Smooth muscle cell (in vitro differentiated cells): ENCODE results near the gene ACSL1. TPM values are rescaled to one million over a fixed set of nuclear protein-coding genes. Genes with fewer than 3 reads are reported as not detected.
"Not testable (repeated sequence)": the region's sequence is repeated elsewhere in the genome, so short reads cannot be mapped to it uniquely, and the experiment has no call there.

ENCODE experiments used
- DNase-seq: peaks from one replicate; lab custom pipeline; 2025; ENCODE audit not compliant: unreplicated experiment; lab: John Stamatoyannopoulos, UW
- H2AFZ ChIP-seq: fragments of 200-600 bp; sonication (generic); 2 replicates; pipeline ENCODE4 v1.6.0; 2016; ENCODE audit warnings: antibody characterized with exemption, low read depth, mild to moderate bottlenecking
- H3F3A ChIP-seq: fragments of 200-600 bp; sonication (generic); 2 replicates; pipeline ENCODE4 v1.6.0; 2017; ENCODE audit warnings: antibody characterized with exemption, low read depth
- H3K27ac ChIP-seq: fragments of 200-600 bp; sonication (generic); 2 replicates; pipeline ENCODE4 v1.5.1; 2016; ENCODE audit warnings: low read depth, mild to moderate bottlenecking
- H3K27me3 ChIP-seq: fragments of 200-600 bp; sonication (generic); 2 replicates; pipeline ENCODE4 v1.6.1; 2016; ENCODE audit warnings: low read depth, mild to moderate bottlenecking
- H3K36me3 ChIP-seq: fragments of 200-600 bp; sonication (generic); 2 replicates; pipeline ENCODE4 v1.5.1; 2016; ENCODE audit warnings: low read depth
- H3K4me1 ChIP-seq: fragments of 200-600 bp; sonication (generic); 2 replicates; pipeline ENCODE4 v1.5.1; 2016; ENCODE audit warnings: low read depth
- H3K4me2 ChIP-seq: fragments of 200-600 bp; sonication (generic); 2 replicates; pipeline ENCODE4 v1.6.0; 2016; ENCODE audit warnings: mild to moderate bottlenecking
- H3K4me3 ChIP-seq: fragments of 200-600 bp; sonication (generic); 2 replicates; pipeline ENCODE4 v1.5.1; 2016; ENCODE audit warnings: mild to moderate bottlenecking
- H3K79me2 ChIP-seq: fragments of 200-600 bp; sonication (generic); 2 replicates; pipeline ENCODE4 v1.6.0; 2016; ENCODE audit warnings: low read depth, mild to moderate bottlenecking
- H3K9ac ChIP-seq: fragments of 200-600 bp; sonication (generic); 2 replicates; pipeline ENCODE4 v1.6.0; 2016; ENCODE audit warnings: low read depth
- H3K9me3 ChIP-seq: fragments of 200-600 bp; sonication (generic); replicated peaks from 2 replicates; pipeline ENCODE4 v1.5.1; 2016; ENCODE audit warnings: low read depth
- H4K20me1 ChIP-seq: fragments of 200-600 bp; sonication (generic); 2 replicates; pipeline ENCODE4 v1.6.0; 2016; ENCODE audit warnings: low read depth
- CTCF ChIP-seq: fragments of 200-600 bp; sonication (generic); IDR thresholded peaks from 2 replicates; pipeline ENCODE4 v1.5.1; 2017; ENCODE audit warnings: borderline replicate concordance, mild to moderate bottlenecking, antibody characterized with exemption; ENCODE audit not compliant: insufficient read depth, poor library complexity, severe bottlenecking
- WGBS: methylation state at CpG from one replicate; pipeline ENCODE4 v1.1.7; 2016; ENCODE audit warnings: low lambda C conversion rate; 5-methylcytosine and 5-hydroxymethylcytosine counted together
- polyA plus RNA-seq: library from polyadenylated mRNA; unstranded; fragments of >200 nt; fragmentation: Nextera tagmentation; extraction: Ambion mirVana; gene quantifications from 2 replicates; pipeline ENCODE4 v1.2.1, GENCODE V29; 2016
- total RNA-seq: library from RNA; depleted of rRNA; stranded (reverse); fragments of >200 nt; gene quantifications from 2 replicates; pipeline ENCODE4 v1.2.3, GENCODE V29; 2014

Gene ACSL1
- total and polyA plus RNA-seq, 2 experiments from 2014 or later: 13.8 to 24.5 TPM

DNA sequence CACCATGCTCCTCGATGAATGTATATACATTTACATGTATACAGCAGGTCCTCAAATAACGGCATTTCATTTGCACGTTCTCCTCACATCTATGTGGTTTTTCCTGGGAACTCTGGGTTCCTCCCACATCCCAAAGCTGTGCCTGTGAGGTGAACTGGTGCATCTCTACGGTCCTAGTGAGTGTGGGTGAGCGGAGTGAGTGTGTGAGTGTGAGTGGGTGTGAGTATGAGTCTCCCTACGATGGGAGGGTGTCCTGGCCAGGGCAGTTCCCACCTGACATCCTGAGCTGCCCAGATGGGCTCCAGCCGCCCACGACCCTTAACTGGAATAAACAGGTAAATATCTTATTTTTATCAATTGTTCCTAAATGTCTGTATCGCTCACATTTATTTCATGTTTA is 40.0 kb downstream of the ACSL1 start:
- Histone ChIP-seq H3K4me1 (no peaks in the 10 kb centered on the region), H3K4me3 (no peak overlapping the region), H3K9me3 (no peaks in the 10 kb centered on the region), H3F3A (no peaks in the 10 kb centered on the region), H3K27me3 (no peaks in the 10 kb centered on the region), H3K27ac (no peak overlapping the region), H2AFZ (no peak overlapping the region), H3K4me2 (no peak overlapping the region), H3K9ac (no peak overlapping the region), H4K20me1 (no peaks in the 10 kb centered on the region), H3K79me2 (no peaks in the 10 kb centered on the region), H3K36me3 (no peaks in the 10 kb centered on the region)
- TF ChIP-seq CTCF: no peak
- 92% methylated on average over 9 of the region's 9 CpGs for WGBS
- no peak for DNase-seq

- Histone ChIP-seq H3K4me2 (no peak overlapping the region), H3K4me1 (no peaks in the 10 kb centered on the region), H2AFZ (no peak overlapping the region), H4K20me1 (no peaks in the 10 kb centered on the region), H3K79me2 (no peaks in the 10 kb centered on the region), H3K9me3 (no peaks in the 10 kb centered on the region), H3K27ac (no peak overlapping the region), H3K36me3 (no peaks in the 10 kb centered on the region), H3K9ac (no peak overlapping the region), H3F3A (no peaks in the 10 kb centered on the region), H3K4me3 (no peak overlapping the region), H3K27me3 (no peaks in the 10 kb centered on the region)
- 93% methylated on average over 8 of the region's 8 CpGs for WGBS
- no peak for DNase-seq
- TF ChIP-seq CTCF: no peak
Measured at GRCh38 chr4:184784628-184785257, 41.0 kb downstream of the ACSL1 start.

- Histone ChIP-seq H3K4me3 (no peak overlapping the region), H2AFZ (no peak overlapping the region), H3F3A (no peaks in the 10 kb centered on the region), H3K9me3 (no peaks in the 10 kb centered on the region), H3K4me2 (no peak overlapping the region), H3K27ac (no peak overlapping the region), H3K4me1 (no peaks in the 10 kb centered on the region), H3K79me2 (no peaks in the 10 kb centered on the region), H3K9ac (no peak overlapping the region), H4K20me1 (no peaks in the 10 kb centered on the region), H3K36me3 (no peaks in the 10 kb centered on the region), H3K27me3 (no peaks in the 10 kb centered on the region)
- no peak for DNase-seq
- 83% methylated on average over 17 of the region's 17 CpGs for WGBS
- no peak for TF ChIP-seq CTCF
Measured at GRCh38 chr4:184782731-184783373, 42.9 kb downstream of the ACSL1 start.

DNA sequence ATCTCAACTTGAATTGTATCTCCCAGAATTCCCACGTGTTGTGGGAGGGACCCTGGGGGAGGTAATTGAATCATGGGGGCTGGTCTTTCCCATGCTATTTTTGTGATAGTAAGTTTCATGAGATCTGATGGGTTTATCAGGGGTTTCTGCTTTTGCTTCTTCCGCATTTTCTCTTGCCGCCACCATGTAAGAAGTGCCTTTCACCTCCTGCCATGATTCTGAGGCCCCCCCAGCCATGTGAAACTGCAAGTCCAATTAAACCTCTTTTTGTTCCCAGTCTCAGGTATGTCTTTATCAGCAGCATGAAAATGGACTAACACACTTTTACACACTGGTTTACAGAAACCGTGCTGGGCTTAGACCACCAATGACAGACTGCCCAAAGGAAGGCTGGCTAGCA is 46.6 kb downstream of the ACSL1 start:
- 93% methylated on average over 4 of the region's 4 CpGs for WGBS
- H3K36me3 ChIP-seq, H2AFZ ChIP-seq: not testable (repeated sequence)

More for the DNA sequence above, 46.6 kb downstream of the ACSL1 start:
- H3K79me2 ChIP-seq, H3K9ac ChIP-seq, H3K9me3 ChIP-seq, H3F3A ChIP-seq, H4K20me1 ChIP-seq, H3K4me3 ChIP-seq, H3K4me2 ChIP-seq, H3K27ac ChIP-seq, DNase-seq, H3K4me1 ChIP-seq, H3K27me3 ChIP-seq: not testable (repeated sequence)
